ENCODE measurements around the gene LRRC2. TPM values are rescaled to one million over a fixed set of nuclear protein-coding genes. Genes with fewer than 3 reads are reported as not detected.

The LRRC2 gene
- total RNA-seq, 6 experiments from 2014 or later: 0.19 to 0.56 (median 0.37) TPM

- Mint-ChIP-seq H3K4me3 (no peak overlapping the region), H3K27me3 (ENCODE audit: insufficient read depth) (no peaks in the 10 kb centered on the region), H3K4me1 (ENCODE audit: low read depth) (peaks cover 20% of the 10 kb centered on the region), H3K27ac (no peak overlapping the region), H3K36me3 (ENCODE audit: low read depth) (no peaks in the 10 kb centered on the region; the same call in 1 of the 2 replicates), H3K9me3 (no peaks in the 10 kb centered on the region; the same call in 1 of the 2 replicates)
- TF ChIP-seq CTCF (IDR thresholded peaks at IDR 0.05): no peak
- DNase-seq: no peak
Measured at GRCh38 chr3:46521096-46521495, 45.0 kb downstream of the LRRC2 start.

GRCh38 chr3:46520531-46520930, 45.6 kb downstream of the LRRC2 start:
- H3K4me3 Mint-ChIP-seq: no peak overlapping the region
- H3K9me3 Mint-ChIP-seq: no peaks in the 10 kb centered on the region; the same call in 1 of the 2 replicates
- no peak for TF ChIP-seq CTCF (IDR thresholded peaks at IDR 0.05)
- no peak overlapping the region for H3K27ac Mint-ChIP-seq
- H3K4me1 Mint-ChIP-seq (ENCODE audit: low read depth): peaks cover 23% of the 10 kb centered on the region
- H3K36me3 Mint-ChIP-seq (ENCODE audit: low read depth): no peaks in the 10 kb centered on the region; the same call in 1 of the 2 replicates
- DNase-seq: no peak
- no peaks in the 10 kb centered on the region for H3K27me3 Mint-ChIP-seq (ENCODE audit: insufficient read depth)

GRCh38 chr3:46519952-46520351, 46.1 kb downstream of the LRRC2 start:
- Mint-ChIP-seq H3K4me3 (no peak overlapping the region), H3K4me1 (ENCODE audit: low read depth) (peaks cover 23% of the 10 kb centered on the region), H3K36me3 (ENCODE audit: low read depth) (no peaks in the 10 kb centered on the region; the same call in 1 of the 2 replicates), H3K27ac (no peak overlapping the region), H3K9me3 (no peaks in the 10 kb centered on the region; the same call in 1 of the 2 replicates), H3K27me3 (ENCODE audit: insufficient read depth) (no peaks in the 10 kb centered on the region)
- no peak for DNase-seq
- no peak for TF ChIP-seq CTCF (IDR thresholded peaks at IDR 0.05)

GRCh38 chr3:46517784-46518181, 48.3 kb downstream of the LRRC2 start:
- no peak overlapping the region for H3K27ac Mint-ChIP-seq

GRCh38 chr3:46517016-46517783, 48.9 kb downstream of the LRRC2 start:
- Mint-ChIP-seq H3K27me3 (ENCODE audit: insufficient read depth) (no peaks in the 10 kb centered on the region), H3K4me1 (ENCODE audit: low read depth) (peaks cover 34% of the 10 kb centered on the region), H3K27ac (peak overlapping the region; percentile 90), H3K9me3 (no peaks in the 10 kb centered on the region; the same call in 1 of the 2 replicates), H3K4me3 (peak overlapping the region; percentile 60), H3K36me3 (ENCODE audit: low read depth) (no peaks in the 10 kb centered on the region; the same call in 1 of the 2 replicates)
- no peak for TF ChIP-seq CTCF (IDR thresholded peaks at IDR 0.05)
- DNase-seq: peak; percentile 89

More at GRCh38 chr3:46517784-46518181, 48.3 kb downstream of the LRRC2 start:
- DNase-seq: no peak
- H3K27me3 Mint-ChIP-seq (ENCODE audit: insufficient read depth): no peaks in the 10 kb centered on the region
- TF ChIP-seq CTCF (IDR thresholded peaks at IDR 0.05): no peak
- H3K4me3 Mint-ChIP-seq: no peak overlapping the region
- no peaks in the 10 kb centered on the region; the same call in 1 of the 2 replicates for H3K36me3 Mint-ChIP-seq (ENCODE audit: low read depth)
- H3K9me3 Mint-ChIP-seq: no peaks in the 10 kb centered on the region; the same call in 1 of the 2 replicates
- H3K4me1 Mint-ChIP-seq (ENCODE audit: low read depth): peaks cover 29% of the 10 kb centered on the region

All from HFFc6 (cell line).